Panc1 (cell line): Measurements from ENCODE around the gene WDR76. TPM values are rescaled to one million over a fixed set of nuclear protein-coding genes. Genes with fewer than 3 reads are reported as not detected.
"Not testable (repeated sequence)": the region's sequence is repeated elsewhere in the genome, so short reads cannot be mapped to it uniquely, and the experiment has no call there.

Source experiments
- ATAC-seq: fragments of 200-7000 bp; cut with Tn5 transposase; 2 replicates; pipeline ENCODE4 v1.9.1; 2020; ENCODE audit warnings: mild to moderate bottlenecking, moderate library complexity
- BruUV-seq: library from RNA; stranded (reverse); fragments of 400-500 nt; replicated peaks from 2 replicates; lab custom pipeline; 2021; lab: Mats Ljungman, UMichigan
- CTCF ChIA-PET: fragments of 300-600 bp; sonication (Branson Sonifier 250); formaldehyde crosslinking; loops from one replicate; lab custom pipeline; 2022; ENCODE audit warnings: antibody characterized with exemption; lab: Charles Lee
- POLR2A ChIA-PET: fragments of 300-600 bp; sonication (Branson Sonifier 250); formaldehyde crosslinking; loops from one replicate; lab custom pipeline; 2022; ENCODE audit warnings: antibody characterized with exemption; lab: Charles Lee
- DNase-seq: peaks from one replicate; pipeline ENCODE4 v3.0.0-alpha.2; 2010; ENCODE audit warnings: low read depth, low spot score
- H3K27ac ChIP-seq: 2 replicates; pipeline ENCODE4 v1.5.1; 2011; ENCODE audit warnings: mild to moderate bottlenecking, low read length, inconsistent platforms
- H3K27me3 ChIP-seq: fragments of 200-500 bp; sonication (Bioruptor generic); 2 replicates; pipeline ENCODE4 v1.6.0; 2014; ENCODE audit warnings: low read length, inconsistent platforms; ENCODE audit not compliant: control insufficient read depth, insufficient read depth
- H3K36me3 ChIP-seq: fragments of 200-500 bp; sonication (Bioruptor generic); 2 replicates; pipeline ENCODE4 v1.5.1; 2014; ENCODE audit warnings: inconsistent platforms, mild to moderate bottlenecking, low read length, moderate library complexity; ENCODE audit not compliant: control insufficient read depth, insufficient read depth
- H3K4me1 ChIP-seq: 2 replicates; pipeline ENCODE4 v1.5.1; 2011; ENCODE audit warnings: inconsistent platforms, mild to moderate bottlenecking, low read length, moderate library complexity; ENCODE audit not compliant: control insufficient read depth, insufficient read depth
- H3K4me3 ChIP-seq, 2 experiments: 2 replicates each; pipeline ENCODE4 v1.5.1; 2011 to 2012; ENCODE audit warnings: low read depth in 2 of 2, low read length in 2 of 2, mild to moderate bottlenecking in 2 of 2, inconsistent platforms in 1 of 2, moderate library complexity in 1 of 2
- H3K9me3 ChIP-seq: fragments of 200-500 bp; sonication (Bioruptor generic); 2 replicates; pipeline ENCODE4 v1.5.1; 2014; ENCODE audit warnings: low read depth, mild to moderate bottlenecking, inconsistent platforms, low read length, moderate library complexity; ENCODE audit not compliant: control insufficient read depth, insufficient read depth
- CTCF ChIP-seq: fragments of 450-650 bp; IDR thresholded peaks from 2 replicates; pipeline ENCODE4 v1.5.1; 2017; ENCODE audit warnings: mild to moderate bottlenecking
- POLR2AphosphoS5 ChIP-seq: IDR thresholded peaks from 2 replicates; pipeline ENCODE4 v1.6.1; 2012; ENCODE audit warnings: mild to moderate bottlenecking, low read depth, low read length, moderate library complexity
- REST ChIP-seq, 2 experiments: IDR thresholded peaks; 2 replicates each; pipeline ENCODE4 v1.6.1; 2011 to 2012; ENCODE audit warnings: low read depth in 2 of 2, control low read depth in 1 of 2, low read length in 1 of 2, mild to moderate bottlenecking in 1 of 2, moderate library complexity in 1 of 2; ENCODE audit not compliant: insufficient read depth in 1 of 2
- SIN3A ChIP-seq: IDR thresholded peaks from 2 replicates; pipeline ENCODE4 v1.6.1; 2012; ENCODE audit warnings: low read depth, mild to moderate bottlenecking, low read length, moderate library complexity, borderline replicate concordance; ENCODE audit not compliant: insufficient read depth
- TCF7L2 ChIP-seq: IDR thresholded peaks from 2 replicates; pipeline ENCODE4 v1.6.1; 2011; ENCODE audit warnings: mild to moderate bottlenecking, low read depth, low read length, inconsistent platforms
- in situ Hi-C: cut with HindIII; loops from 2 replicates; pipeline ENCODE4 v1.10.0; 2016; ENCODE audit warnings: low sequenced_read_pairs, low pct_unique_long_range_greater_than_20kb
- intact Hi-C: fragments of 100-400 bp; cut with micrococcal nuclease; formaldehyde crosslinking; loops from one replicate; pipeline ENCODE4 v1.10.0; 2022; ENCODE audit not compliant: unreplicated experiment
- total RNA-seq: library from RNA; stranded (reverse); gene quantifications from one replicate; pipeline ENCODE4 v1.2.1, GENCODE V29; 2021; ENCODE audit not compliant: unreplicated experiment

The WDR76 gene
- total RNA-seq, 1 experiment from 2014 or later: 40.0 TPM

- peaks cover 14% of the 10 kb centered on the region for H3K36me3 ChIP-seq
- no TSS peak for BruUV-seq
- 0 out of 2 replicates have a peak, but pooled peaks have one; percentile 4 for ATAC-seq
- TF ChIP-seq CTCF (no peak), POLR2AphosphoS5 (no peak), TCF7L2 (no peak), SIN3A (no peak), REST (IDR thresholded peaks at IDR 0.05; ENCODE audit: insufficient read depth in 1 of 2, low read depth in 2 of 2, low read length in 1 of 2) (no peak)
- peak within 1 kb of the TSS; percentile 93 to 100 for H3K4me3 ChIP-seq
- H3K9me3 ChIP-seq: no peaks in the 10 kb centered on the region
- no peak for DNase-seq
- H3K27ac ChIP-seq: peak within 1 kb of the TSS; percentile 93
- intact Hi-C loops: no loop called here
- in situ Hi-C loops: no loop called here
- POLR2A ChIA-PET: interaction anchor here (0.9 kb wide), 1 partner anchor 28 kb away, joined by 4 read pairs; no protein-coding TSS in a partner anchor
- CTCF ChIA-PET: no interaction called here
- no peaks in the 10 kb centered on the region for H3K27me3 ChIP-seq
- peaks cover 38% of the 10 kb centered on the region for H3K4me1 ChIP-seq
Measured at GRCh38 chr15:43799945-43800285, 26.9 kb upstream of the WDR76 start, which contains the start of gene SERINC4. TSS of gene SERINC4 (minus strand) at chr15:43800220. CDS start at chr15:43799986, 234 bp downstream.

GRCh38 chr15:43800286-43801141 is 26.3 kb upstream of the WDR76 start, which contains the start of gene HYPK:
TSS of gene HYPK (plus strand) at chr15:43800599. CDS start at chr15:43800623, 24 bp downstream.
- in situ Hi-C loops: no loop called here
- Histone ChIP-seq H3K27ac (peak within 1 kb of the TSS; percentile 93), H3K9me3 (no peaks in the 10 kb centered on the region), H3K36me3 (peaks cover 15% of the 10 kb centered on the region), H3K27me3 (no peaks in the 10 kb centered on the region), H3K4me3 (peak within 1 kb of the TSS; percentile 93 to 100), H3K4me1 (peaks cover 32% of the 10 kb centered on the region)
- TSS peak; percentile 60 for BruUV-seq
- TF ChIP-seq CTCF (no peak), SIN3A (peak; percentile 93), POLR2AphosphoS5 (peak; percentile 97)
- DNase-seq: peak; percentile 54
- ChIA-PET CTCF (no interaction called here), POLR2A (interaction anchor here (0.6 to 0.9 kb wide), 3 partner anchors 27 to 599 kb away, joined by 4 to 5 read pairs (median 4); no protein-coding TSS in a partner anchor)
- ATAC-seq: peak; percentile 92
- intact Hi-C loops: no loop called here

- Histone ChIP-seq H3K36me3 (peaks cover 15% of the 10 kb centered on the region), H3K4me1 (peaks cover 29% of the 10 kb centered on the region)
- H3K27ac ChIP-seq, intact Hi-C loops, POLR2A ChIA-PET, H3K9me3 ChIP-seq, BruUV-seq, DNase-seq, H3K27me3 ChIP-seq, ATAC-seq, H3K4me3 ChIP-seq, in situ Hi-C loops, CTCF ChIA-PET: not testable (repeated sequence)
Measured at GRCh38 chr15:43802676-43803075, 24.1 kb upstream of the WDR76 start.
